Calu3 (cell line): Measurements from ENCODE around the gene NLRC5. TPM values are rescaled to one million over a fixed set of nuclear protein-coding genes. Genes with fewer than 3 reads are reported as not detected.

Source experiments
- BruUV-seq: library from RNA; stranded (reverse); fragments of 400-500 nt; replicated peaks from 2 replicates; lab custom pipeline; 2021; lab: Mats Ljungman, UMichigan
- CTCF ChIA-PET: fragments of 300-600 bp; sonication (Branson Sonifier 250); formaldehyde crosslinking; loops from one replicate; lab custom pipeline; 2022; ENCODE audit warnings: antibody characterized with exemption; lab: Charles Lee
- DNase-seq: peaks from one replicate; pipeline ENCODE4 v3.0.0; 2022
- H3K27ac Mint-ChIP-seq: one replicate; pipeline ENCODE4 v1.8.0; 2022; ENCODE audit warnings: mixed read lengths; ENCODE audit not compliant: unreplicated experiment
- H3K27me3 Mint-ChIP-seq: one replicate; pipeline ENCODE4 v1.8.0; 2022; ENCODE audit warnings: mixed read lengths; ENCODE audit not compliant: unreplicated experiment
- H3K36me3 Mint-ChIP-seq: one replicate; pipeline ENCODE4 v1.8.0; 2022; ENCODE audit warnings: mild to moderate bottlenecking, moderate library complexity, mixed read lengths; ENCODE audit not compliant: insufficient read depth, unreplicated experiment
- H3K4me1 Mint-ChIP-seq: one replicate; pipeline ENCODE4 v1.8.0; 2022; ENCODE audit warnings: mild to moderate bottlenecking, low read depth, mixed read lengths; ENCODE audit not compliant: unreplicated experiment
- H3K4me3 Mint-ChIP-seq: one replicate; pipeline ENCODE4 v1.8.0; 2022; ENCODE audit warnings: mild to moderate bottlenecking, low read depth, moderate library complexity, mixed read lengths; ENCODE audit not compliant: unreplicated experiment
- H3K9me3 Mint-ChIP-seq: one replicate; pipeline ENCODE4 v1.8.0; 2022; ENCODE audit warnings: low read depth, mixed read lengths; ENCODE audit not compliant: unreplicated experiment
- intact Hi-C: fragments of 100-400 bp; cut with micrococcal nuclease; formaldehyde crosslinking; loops from one replicate; pipeline ENCODE4 v1.10.0; 2022; ENCODE audit not compliant: unreplicated experiment
- total RNA-seq: library from RNA; stranded (reverse); gene quantifications from 2 replicates; pipeline ENCODE4 v1.2.3, GENCODE V29; 2022
- TF ChIP-seq, protein P1 (sequence below): fragments of 200-600 bp; IDR thresholded peaks from one replicate; pipeline ENCODE4 v1.8.0; 2022; ENCODE audit warnings: antibody characterized with exemption; ENCODE audit not compliant: unreplicated experiment

Gene NLRC5
- total RNA-seq, 1 experiment from 2014 or later, result 18.0 TPM

DNA sequence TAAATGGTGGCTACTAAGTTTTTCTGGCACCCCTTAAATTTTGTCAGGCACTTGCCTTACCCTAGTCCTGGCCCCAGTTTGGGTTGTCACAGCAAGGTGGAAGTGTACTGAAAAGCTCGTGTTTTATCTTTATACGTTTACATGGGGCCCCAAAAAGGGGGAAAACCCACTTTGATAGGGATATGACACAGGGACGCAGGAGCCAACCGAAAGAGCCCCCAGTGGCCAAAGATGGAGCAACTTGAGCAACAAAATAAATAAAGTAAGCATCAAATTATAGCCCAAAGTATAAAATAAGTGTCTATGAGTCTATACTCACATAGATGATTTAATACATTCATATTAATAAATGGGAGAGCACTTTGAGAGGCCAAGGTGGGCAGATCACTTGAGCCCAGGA, 32.6 kb upstream of the NLRC5 start:
- TF ChIP-seq, protein P1, sequence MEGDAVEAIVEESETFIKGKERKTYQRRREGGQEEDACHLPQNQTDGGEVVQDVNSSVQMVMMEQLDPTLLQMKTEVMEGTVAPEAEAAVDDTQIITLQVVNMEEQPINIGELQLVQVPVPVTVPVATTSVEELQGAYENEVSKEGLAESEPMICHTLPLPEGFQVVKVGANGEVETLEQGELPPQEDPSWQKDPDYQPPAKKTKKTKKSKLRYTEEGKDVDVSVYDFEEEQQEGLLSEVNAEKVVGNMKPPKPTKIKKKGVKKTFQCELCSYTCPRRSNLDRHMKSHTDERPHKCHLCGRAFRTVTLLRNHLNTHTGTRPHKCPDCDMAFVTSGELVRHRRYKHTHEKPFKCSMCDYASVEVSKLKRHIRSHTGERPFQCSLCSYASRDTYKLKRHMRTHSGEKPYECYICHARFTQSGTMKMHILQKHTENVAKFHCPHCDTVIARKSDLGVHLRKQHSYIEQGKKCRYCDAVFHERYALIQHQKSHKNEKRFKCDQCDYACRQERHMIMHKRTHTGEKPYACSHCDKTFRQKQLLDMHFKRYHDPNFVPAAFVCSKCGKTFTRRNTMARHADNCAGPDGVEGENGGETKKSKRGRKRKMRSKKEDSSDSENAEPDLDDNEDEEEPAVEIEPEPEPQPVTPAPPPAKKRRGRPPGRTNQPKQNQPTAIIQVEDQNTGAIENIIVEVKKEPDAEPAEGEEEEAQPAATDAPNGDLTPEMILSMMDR, result no peak
- intact Hi-C loops, result no loop called here
- H3K36me3 Mint-ChIP-seq, result peaks cover 2% of the 10 kb centered on the region
- CTCF ChIA-PET, result no interaction called here
- no peak for DNase-seq
- H3K27ac Mint-ChIP-seq, result no peak overlapping the region
- no peaks in the 10 kb centered on the region for H3K4me1 Mint-ChIP-seq
- BruUV-seq, result no TSS peak
- no peak overlapping the region for H3K4me3 Mint-ChIP-seq
- H3K9me3 Mint-ChIP-seq, result no peaks in the 10 kb centered on the region
- peaks cover 21% of the 10 kb centered on the region for H3K27me3 Mint-ChIP-seq

DNA sequence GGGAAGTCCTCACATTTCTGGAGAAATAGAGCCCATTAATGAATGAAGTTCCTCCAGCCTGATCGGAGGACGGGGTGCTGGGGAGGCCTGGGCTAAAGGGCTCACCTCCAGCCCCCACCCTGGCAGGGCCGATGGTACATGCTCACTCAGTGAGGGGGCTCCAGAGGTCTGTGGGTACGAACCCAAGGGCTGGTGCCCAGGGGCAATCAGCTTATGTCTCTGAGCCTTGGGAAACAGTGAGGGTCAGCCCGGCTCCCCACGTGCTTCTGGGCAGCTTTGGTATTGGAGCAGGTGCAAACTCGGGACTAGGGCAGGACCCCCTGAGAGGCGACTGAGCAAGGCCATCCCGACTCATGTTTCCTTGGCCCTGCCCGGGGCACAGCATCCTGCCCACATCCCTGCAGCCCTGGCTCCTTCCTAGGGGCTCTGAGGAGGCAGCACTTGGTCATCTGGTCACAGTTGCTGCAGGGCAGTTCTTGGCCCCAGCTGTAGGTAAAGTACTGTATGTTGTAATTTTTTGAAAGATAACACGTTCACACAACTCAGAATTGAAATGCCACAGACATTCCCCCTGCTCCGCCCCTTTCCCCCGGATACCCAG, 28.6 kb upstream of the NLRC5 start:
- Mint-ChIP-seq H3K27ac (no peak overlapping the region), H3K4me1 (peaks cover 13% of the 10 kb centered on the region), H3K4me3 (no peak overlapping the region), H3K9me3 (no peaks in the 10 kb centered on the region), H3K36me3 (peaks cover 6% of the 10 kb centered on the region), H3K27me3 (peaks cover 21% of the 10 kb centered on the region)
- no TSS peak for BruUV-seq
- CTCF ChIA-PET, result interaction anchor here (0.7 kb wide), 1 partner anchor 136 kb away, joined by 3 read pairs; no protein-coding TSS in a partner anchor
- TF ChIP-seq, protein P1, result no peak
- intact Hi-C loops, result no loop called here
- DNase-seq, result no peak

DNA sequence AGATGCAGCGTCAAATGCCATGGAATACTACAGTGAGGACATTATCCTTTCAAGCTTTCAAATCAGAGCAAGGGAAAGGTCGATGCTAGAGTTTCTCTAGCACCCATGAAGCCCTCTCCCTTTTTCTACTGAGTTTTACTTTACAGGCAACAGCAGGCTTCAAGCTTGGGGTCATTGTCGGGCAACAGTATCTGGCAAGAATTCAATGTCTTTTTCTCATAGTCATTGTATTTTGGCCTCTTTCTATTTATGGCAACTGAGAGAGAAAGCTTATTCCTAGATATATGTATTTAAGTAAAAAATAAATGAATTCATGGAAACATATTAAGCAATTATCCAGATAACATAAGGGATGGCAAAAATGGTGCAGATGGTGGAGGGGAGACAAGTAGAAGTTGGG, 28.0 kb upstream of the NLRC5 start:
- CTCF ChIA-PET, result no interaction called here
- H3K27me3 Mint-ChIP-seq, result peaks cover 21% of the 10 kb centered on the region
- H3K36me3 Mint-ChIP-seq, result peaks cover 6% of the 10 kb centered on the region
- no peaks in the 10 kb centered on the region for H3K9me3 Mint-ChIP-seq
- TF ChIP-seq, protein P1, result no peak
- intact Hi-C loops, result no loop called here
- H3K4me3 Mint-ChIP-seq, result no peak overlapping the region
- no peak overlapping the region for H3K27ac Mint-ChIP-seq
- no TSS peak for BruUV-seq
- DNase-seq, result no peak
- peaks cover 13% of the 10 kb centered on the region for H3K4me1 Mint-ChIP-seq

DNA sequence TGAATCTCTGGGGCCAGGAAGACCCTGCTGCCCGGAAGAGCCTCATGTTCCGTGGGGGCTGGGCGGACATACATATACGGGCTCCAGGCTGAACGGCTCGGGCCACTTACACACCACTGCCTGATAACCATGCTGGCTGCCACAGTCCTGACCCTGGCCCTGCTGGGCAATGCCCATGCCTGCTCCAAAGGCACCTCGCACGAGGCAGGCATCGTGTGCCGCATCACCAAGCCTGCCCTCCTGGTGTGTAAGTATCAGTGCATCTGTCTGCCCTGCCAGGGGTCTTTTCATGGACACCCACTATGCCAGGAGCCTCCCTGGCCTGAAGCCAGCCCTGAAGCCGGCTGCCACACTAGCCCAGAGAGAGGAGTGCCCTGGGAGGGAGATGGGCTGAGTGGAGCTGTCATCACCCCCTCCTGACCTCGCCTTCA, 27.5 kb upstream of the NLRC5 start, which contains the start of gene CETP:
Gene CETP, plus strand, starts transcription at position 100 of the 431 bp plus-strand sequence. Its CDS starts 30 bp downstream, at position 130.
- Mint-ChIP-seq H3K4me1 (peaks cover 13% of the 10 kb centered on the region), H3K9me3 (no peaks in the 10 kb centered on the region), H3K36me3 (peaks cover 6% of the 10 kb centered on the region), H3K27ac (no peak within 1 kb of the TSS), H3K27me3 (peaks cover 21% of the 10 kb centered on the region), H3K4me3 (no peak within 1 kb of the TSS)
- no TSS peak for BruUV-seq
- no peak for DNase-seq
- TF ChIP-seq, protein P1, result no peak
- intact Hi-C loops, result no loop called here
- CTCF ChIA-PET, result no interaction called here
